Stimulated activated naive CD4-positive, alpha-beta T cell (primary cell): Measurements from ENCODE around the gene PRKCE.
"Not testable (repeated sequence)": the region's sequence is repeated elsewhere in the genome, so short reads cannot be mapped to it uniquely, and the experiment has no call there.

Source experiments
- DNase-seq, 6 experiments: peaks; one replicate each; lab custom pipeline; 2025; lab: John Stamatoyannopoulos, UW

The PRKCE gene

GRCh38 chr2:45909677-45910191 is 258.3 kb downstream of the PRKCE start:
- no peak for DNase-seq

GRCh38 chr2:45910473-45911060 is 259.1 kb downstream of the PRKCE start:
- no peak for DNase-seq

GRCh38 chr2:45911538-45911937 is 260.1 kb downstream of the PRKCE start:
- DNase-seq: no peak

- no peak for DNase-seq
Measured at GRCh38 chr2:45912109-45912508, 260.6 kb downstream of the PRKCE start.

GRCh38 chr2:45913539-45913938 is 262.1 kb downstream of the PRKCE start:
- DNase-seq: no peak

GRCh38 chr2:45915523-45915922 is 264.0 kb downstream of the PRKCE start:
- DNase-seq: no peak

- not testable (repeated sequence) for DNase-seq
Measured at GRCh38 chr2:45917561-45918176, 266.2 kb downstream of the PRKCE start.

- no peak for DNase-seq
Measured at GRCh38 chr2:45918463-45919159, 267.1 kb downstream of the PRKCE start.

GRCh38 chr2:45919160-45919650 is 267.7 kb downstream of the PRKCE start:
- no peak for DNase-seq

- no peak for DNase-seq
Measured at GRCh38 chr2:45919711-45920111, 268.2 kb downstream of the PRKCE start.

GRCh38 chr2:45921921-45922320 is 270.4 kb downstream of the PRKCE start:
- no peak for DNase-seq

- DNase-seq: no peak
Measured at GRCh38 chr2:45922577-45922988, 271.1 kb downstream of the PRKCE start.

- no peak for DNase-seq
Measured at GRCh38 chr2:45923701-45924100, 272.2 kb downstream of the PRKCE start.

- no peak for DNase-seq
Measured at GRCh38 chr2:45925026-45925425, 273.6 kb downstream of the PRKCE start.

GRCh38 chr2:45925636-45926366 is 274.3 kb downstream of the PRKCE start:
- DNase-seq: no peak

GRCh38 chr2:45928946-45929345 is 277.5 kb downstream of the PRKCE start:
- DNase-seq: no peak

- DNase-seq: no peak
Measured at GRCh38 chr2:45929674-45930395, 278.4 kb downstream of the PRKCE start.

- no peak for DNase-seq
Measured at GRCh38 chr2:45930396-45930792, 278.9 kb downstream of the PRKCE start.

- DNase-seq: no peak
Measured at GRCh38 chr2:45932278-45932975, 281.0 kb downstream of the PRKCE start.

- peak; percentile 6 to 63 (median 35) for DNase-seq
Measured at GRCh38 chr2:45935791-45936622, 284.5 kb downstream of the PRKCE start.
